GM12878 (cell line): ENCODE data around the gene MCF2L2. TPM values are rescaled to one million over a fixed set of nuclear protein-coding genes. Genes with fewer than 3 reads are reported as not detected.

Experiments used
- BACH1 ChIP-seq: fragments of 450-650 bp; IDR thresholded peaks from 2 replicates; pipeline ENCODE4 v1.6.1; 2017; ENCODE audit warnings: mild to moderate bottlenecking, borderline replicate concordance
- CEBPZ ChIP-seq: fragments of 150-350 bp; IDR thresholded peaks from 2 replicates; pipeline ENCODE4 v1.6.1; 2016; ENCODE audit warnings: low read depth, low read length
- HDGF ChIP-seq: fragments of 450-650 bp; IDR thresholded peaks from 2 replicates; pipeline ENCODE4 v1.6.1; 2016; ENCODE audit warnings: antibody characterized with exemption
- PAX5 ChIP-seq: IDR thresholded peaks from 2 replicates; pipeline ENCODE4 v1.6.1; 2011; ENCODE audit warnings: low read depth, low read length, borderline replicate concordance
- SUPT20H ChIP-seq: IDR thresholded peaks from 2 replicates; pipeline ENCODE4 v1.6.1; 2011; ENCODE audit warnings: low read depth, mild to moderate bottlenecking, low read length, moderate library complexity, borderline replicate concordance; ENCODE audit not compliant: control insufficient read depth
- USF1 ChIP-seq: IDR thresholded peaks from 2 replicates; pipeline ENCODE4 v1.6.1; 2011; ENCODE audit warnings: borderline replicate concordance, low read depth, mild to moderate bottlenecking, moderate library complexity, mixed read lengths, low read length; ENCODE audit not compliant: insufficient read depth; ENCODE audit errors: extremely low read length
- ZBTB33 ChIP-seq: fragments of 450-650 bp; IDR thresholded peaks from 2 replicates; pipeline ENCODE4 v1.6.1; 2017; ENCODE audit warnings: mild to moderate bottlenecking
- polyA plus RNA-seq, 11 experiments: library from polyadenylated mRNA; depleted of rRNA in 4 of 11; unstranded in 6 of 11; stranded (reverse) in 5 of 11; fragments of >200 nt; fragmentation: Nextera tagmentation in 4 of 11; fragmentation: Illumina TruSeq in 1 of 11; extraction: Ambion mirVana in 4 of 11; extraction: Trizol in 1 of 11; gene quantifications; 1 replicate in 1 of 11; 2 replicates in 10 of 11; pipeline versions ENCODE4 v1.2.1 to v1.2.3, GENCODE V29; 2011 to 2016; ENCODE audit warnings: inconsistent platforms in 2 of 11, missing spikeins in 2 of 11, low read depth in 1 of 11
- total RNA-seq, 4 experiments: library from RNA; depleted of rRNA in 3 of 4; stranded (reverse); fragments of >200 nt in 3 of 4; fragmentation: Illumina TruSeq in 1 of 4; extraction: Trizol in 1 of 4; gene quantifications; 2 replicates each; pipeline versions ENCODE4 v1.2.1 to v1.2.3, GENCODE V29; 2013 to 2021

The MCF2L2 gene
- total and polyA plus RNA-seq, 10 of the 15 experiments (the other 5 are each of a cell fraction or from before 2014, with no cell fraction given), result 0.37 to 2.8 (median 1.4) TPM

GRCh38 chr3:183255348-183255730 is 173.1 kb downstream of the MCF2L2 start (continued):
- TF ChIP-seq ZBTB33 (no peak), HDGF (no peak), BACH1 (no peak), CEBPZ (no peak), PAX5 (no peak), SUPT20H (no peak), USF1 (no peak)
